ENCODE results near the gene VWA5A.
A peak's percentile ranks its signal among the peaks of the same experiment; 100 is the strongest.
"Not testable (repeated sequence)": the region's sequence is repeated elsewhere in the genome, so short reads cannot be mapped to it uniquely, and the experiment has no call there.

VWA5A gene

GRCh38 chr11:124093330-124093729, 21.9 kb upstream of the VWA5A start:
- no peak for DNase-seq

GRCh38 chr11:124094731-124095130, 20.5 kb upstream of the VWA5A start:
- no peak for DNase-seq

DNA sequence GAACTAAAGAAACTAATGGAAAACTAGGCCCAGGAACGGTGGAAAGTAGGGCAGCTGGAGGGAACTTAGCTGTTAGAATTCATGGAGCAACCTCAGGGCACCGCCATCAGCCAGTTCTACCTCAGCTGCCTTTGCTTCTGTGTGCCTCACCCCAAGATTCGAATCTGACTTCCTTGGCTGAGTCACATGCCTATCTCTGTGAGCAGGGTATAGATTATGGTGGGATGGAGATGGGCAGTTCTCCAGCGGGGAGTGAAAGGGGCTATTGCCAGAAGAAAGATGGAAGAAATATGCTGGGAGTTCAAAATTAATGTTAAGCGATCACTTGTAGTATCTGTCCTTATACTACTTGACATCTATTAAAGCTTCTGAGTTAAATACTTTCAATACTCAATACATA, 18.9 kb upstream of the VWA5A start:
- DNase-seq: no peak

GRCh38 chr11:124098141-124098540, 17.1 kb upstream of the VWA5A start:
- no peak for DNase-seq

- DNase-seq: no peak
These were observed 13.5 kb upstream of the VWA5A start for GRCh38 chr11:124101737-124102136.

GRCh38 chr11:124108156-124108555, 7.1 kb upstream of the VWA5A start:
- peak; percentile 37 for DNase-seq

DNA sequence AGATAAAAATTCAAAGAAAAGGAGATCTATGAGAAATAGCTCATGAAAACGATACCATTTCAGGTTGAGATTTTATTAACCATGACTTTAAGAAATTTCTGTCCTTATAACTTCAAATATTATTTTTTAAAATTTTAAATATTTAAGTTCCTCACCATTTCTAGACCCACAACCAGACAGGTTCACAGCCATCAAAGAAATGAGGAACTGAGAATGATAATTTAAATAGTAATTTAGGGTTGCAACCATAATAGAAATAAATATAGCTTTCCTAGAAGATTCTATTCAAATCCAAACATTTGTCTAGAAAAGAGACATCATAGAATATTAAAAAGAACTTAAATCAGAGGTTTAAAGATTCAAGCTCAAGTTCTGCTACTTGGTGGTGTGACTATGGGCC, 5.9 kb upstream of the VWA5A start:
- DNase-seq: no peak

DNA sequence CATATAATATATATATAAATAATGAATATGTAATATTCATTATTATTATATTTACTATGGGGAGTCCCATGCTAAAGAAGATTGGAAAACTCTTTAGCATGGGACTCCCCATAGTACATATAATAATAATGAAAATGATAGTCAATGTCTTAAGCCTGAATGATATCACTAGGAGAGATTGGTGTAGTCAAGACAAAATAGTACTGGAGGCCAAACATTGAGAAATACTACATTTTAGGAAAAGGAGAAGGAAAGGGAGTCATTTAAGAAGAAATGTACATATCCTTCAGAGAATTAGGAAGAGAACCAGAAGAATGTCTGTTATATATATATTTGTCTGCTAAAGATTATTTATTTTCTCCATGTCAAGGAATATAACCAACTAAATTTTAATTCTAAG, 5.0 kb upstream of the VWA5A start:
- DNase-seq: no peak

GRCh38 chr11:124113890-124114289, 1.4 kb upstream of the VWA5A start:
- DNase-seq: no peak

DNA sequence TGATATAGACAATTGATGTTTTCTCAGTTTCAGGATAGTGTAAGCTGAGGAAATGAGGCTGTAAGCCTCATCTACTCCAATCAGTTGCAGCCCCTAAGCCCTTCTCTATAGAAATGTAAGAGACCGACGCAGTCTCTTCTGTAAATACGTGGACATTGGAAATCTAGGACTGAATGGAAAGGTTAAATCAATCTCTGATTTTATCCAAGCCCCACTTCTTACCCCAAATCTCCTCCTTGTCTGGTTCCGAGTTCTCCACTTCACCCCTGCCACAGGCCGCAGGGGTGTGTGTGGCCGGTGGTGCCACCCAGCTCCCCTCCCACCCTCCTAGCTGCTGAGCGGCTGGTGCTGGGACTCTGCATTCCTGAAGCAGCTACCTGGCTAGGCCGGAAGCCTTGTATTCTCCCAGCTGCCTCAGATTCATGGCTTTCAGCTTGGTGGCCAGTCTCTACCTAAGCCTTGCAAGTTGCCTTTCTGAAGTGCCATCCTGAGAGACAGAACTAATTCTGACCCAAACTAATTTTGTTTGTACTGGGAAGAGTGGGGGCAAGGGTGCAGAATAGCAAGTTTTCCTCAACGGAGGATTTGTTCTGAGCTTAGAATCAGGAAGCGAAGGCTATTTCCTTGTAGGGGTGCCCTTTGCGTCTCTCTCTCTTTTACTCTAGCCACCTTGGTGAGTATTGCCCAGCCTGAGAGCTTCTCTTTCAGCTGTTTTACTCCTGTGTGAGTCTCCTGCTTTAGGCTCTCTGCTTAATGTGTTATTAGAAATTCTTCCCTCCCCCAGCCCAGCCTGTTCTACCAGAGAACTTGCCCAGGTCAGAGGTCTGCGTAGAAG, 749 bp downstream of the VWA5A start:
- DNase-seq: peak; percentile 55

DNA sequence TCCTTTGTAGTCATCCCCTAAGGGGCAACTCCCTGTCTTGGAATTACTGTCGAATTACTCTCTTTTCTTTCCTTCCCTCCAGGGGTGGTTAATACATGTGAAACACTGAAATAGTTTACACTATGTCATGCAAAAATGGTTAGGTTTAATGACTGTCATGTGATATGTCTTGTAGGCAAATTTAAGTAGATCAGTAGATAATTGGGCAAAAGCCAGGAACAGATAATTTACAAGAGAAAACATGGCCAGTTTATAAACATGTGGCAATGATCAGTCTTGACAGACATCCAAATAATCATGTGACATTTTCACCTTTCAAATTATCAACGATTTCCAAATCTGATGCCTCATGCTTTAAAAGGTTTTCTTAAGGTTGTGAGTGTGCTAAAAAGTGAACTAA, 3.9 kb downstream of the VWA5A start:
- no peak for DNase-seq

DNA sequence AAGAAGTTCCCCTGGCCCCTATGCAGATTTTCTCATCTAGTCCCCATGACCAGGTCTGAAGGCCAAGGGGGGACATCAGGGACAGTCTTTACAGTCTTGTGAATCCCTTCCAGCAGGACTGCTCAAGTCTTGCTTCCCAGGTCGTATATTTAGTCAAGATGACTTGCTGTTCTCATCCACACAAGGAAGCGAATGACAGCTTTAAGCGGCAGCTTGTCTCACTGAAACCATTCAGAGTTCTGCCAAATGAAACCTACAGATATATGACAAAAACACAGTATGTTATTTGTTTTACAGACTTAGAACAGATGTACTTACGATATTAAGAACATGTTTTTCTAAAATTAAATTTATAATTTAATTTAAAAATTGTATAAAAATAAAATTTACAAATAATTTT, 5.6 kb downstream of the VWA5A start:
- no peak for DNase-seq

- no peak for DNase-seq
These were observed 6.9 kb downstream of the VWA5A start for GRCh38 chr11:124122123-124122522.

DNA sequence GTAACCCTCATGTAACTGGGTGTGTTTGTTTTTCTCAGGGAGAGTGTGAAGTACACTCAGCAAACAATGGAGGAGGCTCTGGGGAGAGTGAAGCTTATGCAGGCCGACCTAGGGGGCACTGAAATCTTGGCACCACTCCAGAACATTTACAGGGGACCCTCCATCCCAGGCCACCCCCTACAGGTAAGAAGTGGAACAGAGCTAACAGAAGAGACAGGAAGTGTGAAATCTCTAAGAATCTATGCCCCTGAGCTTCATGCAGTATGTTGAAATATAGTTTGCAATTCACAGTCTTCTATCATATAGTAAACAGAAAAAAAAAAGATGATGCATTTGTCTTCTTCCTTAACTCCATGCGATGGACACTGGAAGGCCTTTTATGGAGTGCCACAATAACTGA, 8.4 kb downstream of the VWA5A start:
- peak; percentile 8 for DNase-seq

- not testable (repeated sequence) for DNase-seq
These were observed 11.9 kb downstream of the VWA5A start for GRCh38 chr11:124127134-124127533.

DNA sequence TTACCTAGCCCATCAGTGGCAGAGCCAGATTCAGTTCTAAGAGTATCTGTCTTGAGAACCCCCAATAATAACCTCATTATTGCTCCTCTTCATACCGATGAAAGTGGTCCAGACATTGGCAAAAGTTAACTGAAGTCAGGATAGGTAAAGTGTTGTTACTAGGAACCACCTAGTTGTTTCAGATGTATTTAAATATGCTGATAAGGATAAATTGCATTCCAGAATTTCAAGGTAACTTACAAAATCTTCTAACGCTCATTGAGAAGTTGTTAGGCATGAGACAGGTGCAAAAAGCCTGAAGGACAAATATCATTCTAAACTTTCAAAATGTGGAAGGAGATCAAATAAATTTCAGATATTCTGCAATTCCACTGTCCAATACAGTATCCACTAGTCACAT, 27.8 kb downstream of the VWA5A start:
- DNase-seq: no peak

- no peak for DNase-seq
These were observed 32.7 kb downstream of the VWA5A start for GRCh38 chr11:124147951-124148350.

DNA sequence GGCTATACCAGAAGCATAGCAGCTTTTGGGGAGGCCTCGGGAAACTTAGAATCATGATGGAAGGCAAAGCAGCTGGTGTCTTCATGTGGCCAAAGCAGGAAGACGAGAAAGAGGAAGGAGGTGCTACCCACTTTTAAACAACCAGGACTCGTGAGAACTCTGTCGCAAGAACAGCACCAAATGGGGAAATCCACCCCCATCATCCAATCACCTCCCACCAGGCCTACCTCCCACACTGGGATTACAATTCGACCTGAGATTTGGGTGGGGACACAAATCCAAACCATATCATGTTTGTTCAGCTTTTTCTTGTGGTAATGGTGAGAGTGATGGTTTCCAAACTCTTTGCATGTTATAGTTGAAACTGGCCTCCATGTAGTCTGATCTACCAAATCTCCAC, 35.4 kb downstream of the VWA5A start:
- DNase-seq: no peak

DNA sequence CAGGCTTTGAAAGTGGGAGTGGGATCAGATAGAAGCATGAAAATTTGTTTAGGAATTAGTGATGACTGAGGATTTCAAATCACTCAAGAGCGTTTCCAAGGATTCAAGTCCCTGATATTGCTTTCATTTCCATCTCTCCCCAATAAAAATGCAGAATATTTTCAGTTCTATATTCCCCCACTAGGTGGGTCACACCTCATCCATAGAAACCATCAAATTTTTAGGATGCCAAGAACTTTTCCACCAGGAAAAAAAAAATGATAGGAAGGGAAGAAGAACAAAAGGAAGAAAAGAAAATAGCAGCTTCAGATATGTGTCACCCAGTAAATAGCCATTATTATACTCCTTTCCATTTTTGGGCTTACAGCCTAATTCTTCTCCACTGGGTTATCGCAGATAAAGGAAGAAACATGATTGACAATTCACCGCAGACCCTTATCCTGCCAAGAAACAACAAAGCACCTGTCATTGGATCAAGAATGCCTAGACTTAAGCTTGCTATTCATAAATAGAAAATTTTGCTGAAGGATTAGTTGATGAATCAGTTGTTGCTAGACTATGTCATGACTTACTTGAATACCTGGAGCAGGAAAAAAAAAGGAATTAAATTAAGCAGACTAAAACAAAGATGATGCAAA, 37.6 kb downstream of the VWA5A start:
- no peak for DNase-seq

GRCh38 chr11:124153821-124154220, 38.6 kb downstream of the VWA5A start:
- DNase-seq: no peak

DNA sequence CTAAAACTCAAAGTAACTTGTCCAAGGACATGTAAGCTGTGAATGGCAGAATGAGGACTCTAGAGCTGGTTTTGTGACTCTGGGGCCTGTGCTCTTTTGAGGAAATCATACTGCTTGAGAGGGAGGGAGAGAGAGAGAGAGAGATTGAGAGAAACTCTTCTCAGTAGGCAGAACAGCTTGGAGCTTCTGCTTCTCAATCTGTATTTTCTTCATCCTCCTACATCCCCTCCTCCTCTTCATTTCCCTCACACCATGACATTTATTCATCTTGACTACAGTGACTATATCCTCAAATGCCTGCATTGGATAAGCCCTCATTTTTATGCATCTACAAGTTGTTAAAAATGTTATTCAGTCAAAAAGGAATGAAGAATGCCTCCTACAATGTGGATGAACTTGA, 44.2 kb downstream of the VWA5A start:
- no peak for DNase-seq

GRCh38 chr11:124160986-124161385, 45.7 kb downstream of the VWA5A start:
- DNase-seq: no peak

DNA sequence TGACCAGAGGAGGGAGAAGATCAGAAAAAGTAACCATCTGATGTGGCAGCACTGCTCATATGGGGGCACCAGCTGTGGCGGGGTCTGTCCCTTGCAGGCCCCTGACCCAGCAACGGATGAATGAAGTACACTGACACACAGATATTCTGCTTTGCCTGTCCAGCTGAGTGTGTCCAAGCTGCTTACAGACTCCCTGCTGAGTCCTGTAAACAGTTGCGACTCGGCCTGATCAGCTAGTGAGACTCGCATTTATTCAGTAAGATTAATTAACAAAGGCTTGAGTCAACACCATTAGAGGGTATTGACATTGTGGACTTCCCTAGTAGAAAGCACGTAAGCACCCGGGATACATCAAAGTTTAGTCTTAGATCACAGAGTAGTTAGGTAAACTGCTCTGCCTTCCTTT, 52.6 kb downstream of the VWA5A start:
- peak; percentile 93 for DNase-seq

- no peak for DNase-seq
These were observed 53.5 kb downstream of the VWA5A start for GRCh38 chr11:124168796-124169195.

GRCh38 chr11:124170315-124170714, 55.1 kb downstream of the VWA5A start:
- not testable (repeated sequence) for DNase-seq
